ENCODE measurements around the gene SLC24A4. TPM values are rescaled to one million over a fixed set of nuclear protein-coding genes. Genes with fewer than 3 reads are reported as not detected.

The SLC24A4 gene
- total and polyA plus RNA-seq, 2 of the 4 experiments (the other 2 are of a cell fraction): not detected

DNA sequence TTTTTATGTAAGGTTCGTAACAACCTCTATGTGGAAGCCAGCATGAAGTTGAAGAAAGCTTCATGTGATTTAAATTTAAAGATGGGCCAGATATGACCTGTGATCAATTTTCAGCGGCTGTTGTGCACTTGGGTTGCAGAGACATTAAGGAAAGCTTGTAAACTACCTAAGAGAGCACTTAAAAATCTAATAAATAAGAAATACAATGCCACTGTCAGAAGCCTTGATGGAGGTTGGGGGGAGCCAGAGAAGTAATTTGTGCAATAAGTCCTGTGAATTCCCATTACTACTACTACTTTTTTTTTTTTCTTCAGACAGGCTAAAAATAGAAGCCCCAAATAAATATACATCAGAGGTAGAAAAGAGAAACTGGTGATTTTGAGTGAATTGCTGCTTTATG is 30.3 kb upstream of the SLC24A4 start:
- WGBS, 2 experiments (ENCODE audit: extremely low coverage in 2 of 2, insufficient read length in 1 of 2): 60% methylated on average over 1 of the region's 2 CpGs; no CpG with 5 or more reads in 1 of the 2 experiments

More for the DNA sequence above, 30.3 kb upstream of the SLC24A4 start:
- Histone ChIP-seq H3K4me1 (ENCODE audit: control insufficient read depth, insufficient read depth, low read length) (no peaks in the 10 kb centered on the region), H3K27ac (ENCODE audit: insufficient read depth, low read length) (no peak overlapping the region), H3K4me2 (ENCODE audit: low read depth, low read length) (no peak overlapping the region), H3K4ac (ENCODE audit: low read depth, low read length) (no peak overlapping the region), H3K4me3 (ENCODE audit: insufficient read depth, low read depth, low read length) (no peak overlapping the region), H3K9me1 (ENCODE audit: insufficient read depth, low read length) (no peaks in the 10 kb centered on the region; the same call in 1 of the 2 replicates), H2BK120ac (ENCODE audit: low read depth, low read length) (no peak overlapping the region), H3K18ac (ENCODE audit: low read depth, low read length) (no peak overlapping the region), H3K14ac (replicated peaks; ENCODE audit: low read depth, low read length) (no peak overlapping the region), H3K27me3 (ENCODE audit: control insufficient read depth, insufficient read depth, low read length) (peaks cover 11% of the 10 kb centered on the region), H2BK5ac (ENCODE audit: low read depth, low read length, poor library complexity, severe bottlenecking) (no peak overlapping the region), H3K9me3 (ENCODE audit: control insufficient read depth, insufficient read depth, low read length) (no peaks in the 10 kb centered on the region), H2AK9ac (replicated peaks; ENCODE audit: low read depth, low read length, poor library complexity) (no peak overlapping the region), H4K8ac (ENCODE audit: low read depth in 2 of 2, low read length in 2 of 2) (no peak overlapping the region), H2BK15ac (ENCODE audit: low read depth, low read length) (no peak overlapping the region), H2AK5ac (ENCODE audit: low read depth, low read length) (no peak overlapping the region), H3K56ac (ENCODE audit: extremely low read depth, insufficient read depth, low read length) (no peak overlapping the region), H4K91ac (ENCODE audit: insufficient read depth, low read depth, low read length) (no peak overlapping the region), H3K36me3 (ENCODE audit: control insufficient read depth, insufficient read depth, low read length) (no peaks in the 10 kb centered on the region), H4K5ac (ENCODE audit: low read depth, low read length) (no peak overlapping the region), H3K9ac (ENCODE audit: low read depth, low read length) (no peak overlapping the region), H3K23ac (ENCODE audit: low read depth, low read length) (no peak overlapping the region), H2AFZ (replicated peaks; ENCODE audit: low read length, poor library complexity) (no peak overlapping the region), H3K79me1 (ENCODE audit: low read depth in 1 of 2, low read length in 2 of 2) (no peaks in the 10 kb centered on the region), H4K20me1 (ENCODE audit: insufficient read depth, low read length) (no peaks in the 10 kb centered on the region; the same call in 1 of the 2 replicates), H2BK20ac (ENCODE audit: low read depth, low read length) (no peak overlapping the region)
- BruUV-seq (replicated peaks): no TSS peak
- in situ Hi-C loops (cut with MboI; ENCODE audit: low sequenced_read_pairs): no loop called here
- POLR2A ChIA-PET (ENCODE audit: unreplicated experiment): no interaction called here
- dilution Hi-C loops (cut with HindIII; ENCODE audit: low sequenced_read_pairs, unreplicated experiment): no loop called here
- DNase-seq: no peak
- no peak for ATAC-seq (ENCODE audit: low read depth)
- CTCF ChIA-PET: no interaction called here
- intact Hi-C loops (cut with micrococcal nuclease): no loop called here
- TF ChIP-seq CHD1 (IDR thresholded peaks at IDR 0.05; ENCODE audit: low read depth, low read length) (no peak), RFX5 (IDR thresholded peaks at IDR 0.05; ENCODE audit: low read depth, low read length) (no peak), NFE2L2 (IDR thresholded peaks at IDR 0.05; ENCODE audit: low read depth, low read length) (no peak), RCOR1 (IDR thresholded peaks at IDR 0.05; ENCODE audit: insufficient replicate concordance, low read length) (no peak), BHLHE40 (IDR thresholded peaks at IDR 0.05; ENCODE audit: low read depth, low read length) (no peak), SMC3 (IDR thresholded peaks at IDR 0.05; ENCODE audit: low read depth, low read length) (no peak), RAD21 (IDR thresholded peaks at IDR 0.05; ENCODE audit: low read length) (no peak), MAFK (IDR thresholded peaks at IDR 0.05; ENCODE audit: low read depth, low read length) (no peak), MAZ (IDR thresholded peaks at IDR 0.05; ENCODE audit: borderline replicate concordance, low read depth, low read length) (no peak), FOS (IDR thresholded peaks at IDR 0.05; ENCODE audit: low read depth, low read length) (no peak), CEBPB (IDR thresholded peaks at IDR 0.05; ENCODE audit: low read depth, low read length) (no peak)
- TF ChIP-seq, protein P1, sequence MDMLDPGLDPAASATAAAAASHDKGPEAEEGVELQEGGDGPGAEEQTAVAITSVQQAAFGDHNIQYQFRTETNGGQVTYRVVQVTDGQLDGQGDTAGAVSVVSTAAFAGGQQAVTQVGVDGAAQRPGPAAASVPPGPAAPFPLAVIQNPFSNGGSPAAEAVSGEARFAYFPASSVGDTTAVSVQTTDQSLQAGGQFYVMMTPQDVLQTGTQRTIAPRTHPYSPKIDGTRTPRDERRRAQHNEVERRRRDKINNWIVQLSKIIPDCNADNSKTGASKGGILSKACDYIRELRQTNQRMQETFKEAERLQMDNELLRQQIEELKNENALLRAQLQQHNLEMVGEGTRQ (IDR thresholded peaks at IDR 0.05; ENCODE audit: low read depth, low read length): no peak
- TF ChIP-seq, protein P2, sequence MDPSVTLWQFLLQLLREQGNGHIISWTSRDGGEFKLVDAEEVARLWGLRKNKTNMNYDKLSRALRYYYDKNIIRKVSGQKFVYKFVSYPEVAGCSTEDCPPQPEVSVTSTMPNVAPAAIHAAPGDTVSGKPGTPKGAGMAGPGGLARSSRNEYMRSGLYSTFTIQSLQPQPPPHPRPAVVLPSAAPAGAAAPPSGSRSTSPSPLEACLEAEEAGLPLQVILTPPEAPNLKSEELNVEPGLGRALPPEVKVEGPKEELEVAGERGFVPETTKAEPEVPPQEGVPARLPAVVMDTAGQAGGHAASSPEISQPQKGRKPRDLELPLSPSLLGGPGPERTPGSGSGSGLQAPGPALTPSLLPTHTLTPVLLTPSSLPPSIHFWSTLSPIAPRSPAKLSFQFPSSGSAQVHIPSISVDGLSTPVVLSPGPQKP (IDR thresholded peaks at IDR 0.05; ENCODE audit: borderline replicate concordance, low read depth, low read length): no peak

All from IMR-90 (cell line).